Muscle of back (tissue), 11 donors: Measurements from ENCODE around the gene AOC1. TPM values are rescaled to one million over a fixed set of nuclear protein-coding genes. Genes with fewer than 3 reads are reported as not detected.

ENCODE experiments used
- DNase-seq, 3 donors: peaks; one replicate each; pipeline versions ENCODE4 v3.0.0 to v3.0.0-alpha.2; 2013
- polyA plus RNA-seq, 10 donors: library from polyadenylated mRNA; unstranded; fragments of 120-200 nt; gene quantifications; one replicate each; pipeline ENCODE4 v1.2.1, GENCODE V29; 2013; ENCODE audit not compliant: insufficient read length in 10 of 10

Gene AOC1
- polyA plus RNA-seq, 10 donors: 0.09 to 0.78 (median 0.22) TPM; not detected in 5

- no peak for DNase-seq
Measured at GRCh38 chr7:150857276-150858055, 5.1 kb downstream of the AOC1 start.

- DNase-seq: no peak
Measured at GRCh38 chr7:150858236-150859197, 6.2 kb downstream of the AOC1 start.

- peak in 1 of 3 donors; percentile 33 for DNase-seq
Measured at GRCh38 chr7:150860291-150860977, 8.1 kb downstream of the AOC1 start.

GRCh38 chr7:150860978-150861295 lies 8.6 kb downstream of the AOC1 start:
- DNase-seq: no peak

- no peak for DNase-seq
Measured at GRCh38 chr7:150862356-150862755, 10.0 kb downstream of the AOC1 start.

GRCh38 chr7:150863946-150864345 lies 11.6 kb downstream of the AOC1 start:
- DNase-seq: no peak

GRCh38 chr7:150866932-150867564 lies 14.7 kb downstream of the AOC1 start:
- DNase-seq: no peak

GRCh38 chr7:150867605-150868004 lies 15.3 kb downstream of the AOC1 start:
- no peak for DNase-seq

GRCh38 chr7:150869467-150869866 lies 17.1 kb downstream of the AOC1 start:
- no peak for DNase-seq

- no peak for DNase-seq
Measured at GRCh38 chr7:150871601-150872000, 19.3 kb downstream of the AOC1 start.

- DNase-seq: no peak
Measured at GRCh38 chr7:150874401-150875198, 22.3 kb downstream of the AOC1 start.

- no peak for DNase-seq
Measured at GRCh38 chr7:150875791-150876190, 23.5 kb downstream of the AOC1 start.

- DNase-seq: peak; percentile 71 to 90 (median 73)
Measured at GRCh38 chr7:150876817-150877526, 24.7 kb downstream of the AOC1 start.

GRCh38 chr7:150877536-150877935 lies 25.2 kb downstream of the AOC1 start:
- DNase-seq: peak in 2 of 3 donors; percentile 8 to 36

- DNase-seq: no peak
Measured at GRCh38 chr7:150879345-150879744, 27.0 kb downstream of the AOC1 start.

- DNase-seq: no peak
Measured at GRCh38 chr7:150881189-150881588, 28.9 kb downstream of the AOC1 start.

- no peak for DNase-seq
Measured at GRCh38 chr7:150890853-150891584, 38.7 kb downstream of the AOC1 start.

GRCh38 chr7:150891740-150892139 lies 39.4 kb downstream of the AOC1 start:
- no peak for DNase-seq

- DNase-seq: no peak
Measured at GRCh38 chr7:150895809-150896208, 43.5 kb downstream of the AOC1 start.
